PC-3 (cell line): ENCODE results near the gene PPP1R8.

Experiments
- CTCF ChIP-seq: fragments of 300-600 bp; sonication (generic); conservative IDR thresholded peaks from 2 replicates; pipeline ENCODE4 v1.5.1; 2017; ENCODE audit warnings: antibody characterized with exemption, low read depth, mild to moderate bottlenecking, low read length
- EZH2 ChIP-seq: fragments of 300-600 bp; sonication (generic); IDR thresholded peaks from one replicate; pipeline ENCODE4 v1.6.1; 2017; ENCODE audit warnings: antibody characterized with exemption, mild to moderate bottlenecking, low read length; ENCODE audit not compliant: unreplicated experiment
- EZH2phosphoT487 ChIP-seq: fragments of 300-600 bp; sonication (generic); IDR thresholded peaks from 2 replicates; pipeline ENCODE4 v1.6.1; 2018; ENCODE audit warnings: mild to moderate bottlenecking, antibody characterized with exemption, low read length, borderline replicate concordance

GRCh38 chr1:27868932-27869718, 38.5 kb downstream of the PPP1R8 start:
- TF ChIP-seq CTCF (no peak), EZH2 (no peak), EZH2phosphoT487 (no peak)
